ENCODE data around the gene FAM217B.

- TF ChIP-seq, protein P1, sequence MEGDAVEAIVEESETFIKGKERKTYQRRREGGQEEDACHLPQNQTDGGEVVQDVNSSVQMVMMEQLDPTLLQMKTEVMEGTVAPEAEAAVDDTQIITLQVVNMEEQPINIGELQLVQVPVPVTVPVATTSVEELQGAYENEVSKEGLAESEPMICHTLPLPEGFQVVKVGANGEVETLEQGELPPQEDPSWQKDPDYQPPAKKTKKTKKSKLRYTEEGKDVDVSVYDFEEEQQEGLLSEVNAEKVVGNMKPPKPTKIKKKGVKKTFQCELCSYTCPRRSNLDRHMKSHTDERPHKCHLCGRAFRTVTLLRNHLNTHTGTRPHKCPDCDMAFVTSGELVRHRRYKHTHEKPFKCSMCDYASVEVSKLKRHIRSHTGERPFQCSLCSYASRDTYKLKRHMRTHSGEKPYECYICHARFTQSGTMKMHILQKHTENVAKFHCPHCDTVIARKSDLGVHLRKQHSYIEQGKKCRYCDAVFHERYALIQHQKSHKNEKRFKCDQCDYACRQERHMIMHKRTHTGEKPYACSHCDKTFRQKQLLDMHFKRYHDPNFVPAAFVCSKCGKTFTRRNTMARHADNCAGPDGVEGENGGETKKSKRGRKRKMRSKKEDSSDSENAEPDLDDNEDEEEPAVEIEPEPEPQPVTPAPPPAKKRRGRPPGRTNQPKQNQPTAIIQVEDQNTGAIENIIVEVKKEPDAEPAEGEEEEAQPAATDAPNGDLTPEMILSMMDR (IDR thresholded peaks at IDR 0.05) = no peak
- no peak for TF ChIP-seq POLR2A (IDR thresholded peaks at IDR 0.05)
Observed at GRCh38 chr20:59944726-59945125, 4.5 kb downstream of the FAM217B start.
